ENCODE measurements around the gene PPM1A.

The PPM1A gene

GRCh38 chr14:60323199-60323896, 74.3 kb downstream of the PPM1A start:
- DNase-seq, result no peak

GRCh38 chr14:60324837-60325236, 75.8 kb downstream of the PPM1A start:
- no peak for DNase-seq

- DNase-seq, result no peak
Observed at GRCh38 chr14:60326274-60326673, 77.3 kb downstream of the PPM1A start.

- DNase-seq, result peak; percentile 69 to 87 (median 78)
Observed at GRCh38 chr14:60327447-60328331, 78.7 kb downstream of the PPM1A start.

- DNase-seq, result no peak
Observed at GRCh38 chr14:60328583-60328982, 79.6 kb downstream of the PPM1A start.

- peak in 3 of 4 experiments; percentile 27 to 47 (median 37) for DNase-seq
Observed at GRCh38 chr14:60329274-60329673, 80.3 kb downstream of the PPM1A start.

GRCh38 chr14:60331201-60332045, 82.4 kb downstream of the PPM1A start:
- DNase-seq, result peak; percentile 72 to 85 (median 83)

- peak in 1 of 4 experiments; percentile 1 for DNase-seq
Observed at GRCh38 chr14:60332046-60332399, 83.0 kb downstream of the PPM1A start.

GRCh38 chr14:60332869-60333268, 83.8 kb downstream of the PPM1A start:
- DNase-seq, result no peak

GRCh38 chr14:60339571-60339970, 90.5 kb downstream of the PPM1A start:
- no peak for DNase-seq

- DNase-seq, result no peak
Observed at GRCh38 chr14:60343571-60344071, 94.6 kb downstream of the PPM1A start.

- DNase-seq, result no peak
Observed at GRCh38 chr14:60344751-60345150, 95.7 kb downstream of the PPM1A start.

GRCh38 chr14:60346706-60347105, 97.7 kb downstream of the PPM1A start:
- peak in 2 of 4 experiments; percentile 4 for DNase-seq

GRCh38 chr14:60348211-60348610, 99.2 kb downstream of the PPM1A start:
- no peak for DNase-seq
